Osteoblast (primary cell): Measurements from ENCODE around the gene FBXW7. TPM values are rescaled to one million over a fixed set of nuclear protein-coding genes. Genes with fewer than 3 reads are reported as not detected.

Source experiments
- DNase-seq: peaks from one replicate; pipeline ENCODE4 v3.0.0; 2011; ENCODE audit warnings: low spot score, mixed read lengths; ENCODE audit not compliant: insufficient read length; ENCODE audit errors: missing footprints
- H2AFZ ChIP-seq: 2 replicates; pipeline ENCODE4 v1.6.0; 2011; ENCODE audit warnings: mild to moderate bottlenecking, low read length
- H3K27ac ChIP-seq: 2 replicates; pipeline ENCODE4 v1.5.1; 2011; ENCODE audit warnings: mild to moderate bottlenecking, low read depth, low read length, moderate library complexity
- H3K27me3 ChIP-seq: 2 replicates; pipeline ENCODE4 v1.6.0; 2012; ENCODE audit warnings: mild to moderate bottlenecking, control low read depth, inconsistent platforms, low read length, moderate library complexity; ENCODE audit not compliant: insufficient read depth
- H3K36me3 ChIP-seq: 2 replicates; pipeline ENCODE4 v1.5.1; 2011; ENCODE audit warnings: mild to moderate bottlenecking, low read length, control low read depth, moderate library complexity; ENCODE audit not compliant: insufficient read depth
- H3K4me1 ChIP-seq: 2 replicates; pipeline ENCODE4 v1.5.1; 2011; ENCODE audit warnings: mild to moderate bottlenecking, low read length, control low read depth, moderate library complexity; ENCODE audit not compliant: insufficient read depth
- H3K4me2 ChIP-seq: 2 replicates; pipeline ENCODE4 v1.6.0; 2011; ENCODE audit warnings: mild to moderate bottlenecking, low read length; ENCODE audit not compliant: insufficient read depth
- H3K4me3 ChIP-seq: fragments of 200-600 bp; sonication (generic); 3 replicates; pipeline ENCODE4 v1.5.1; 2012; ENCODE audit warnings: mild to moderate bottlenecking, low read length, inconsistent platforms; ENCODE audit not compliant: insufficient read depth
- H3K79me2 ChIP-seq: 2 replicates; pipeline ENCODE4 v1.6.0; 2012; ENCODE audit warnings: mild to moderate bottlenecking, low read length, control low read depth, inconsistent platforms; ENCODE audit not compliant: insufficient read depth
- H3K9me3 ChIP-seq: 2 replicates; pipeline ENCODE4 v1.5.1; 2011; ENCODE audit warnings: low read depth, low read length, control low read depth
- H4K20me1 ChIP-seq: 2 replicates; pipeline ENCODE4 v1.6.0; 2012; ENCODE audit warnings: mild to moderate bottlenecking, low read length, control low read depth; ENCODE audit not compliant: insufficient read depth
- total RNA-seq: library from RNA; depleted of rRNA; stranded (reverse); fragments of >200 nt; gene quantifications from 2 replicates; pipeline ENCODE4 v1.2.3, GENCODE V29; 2012
- TF ChIP-seq, protein P1 (sequence below): IDR thresholded peaks from 2 replicates; pipeline ENCODE4 v1.5.1; 2011; ENCODE audit warnings: mild to moderate bottlenecking, low read depth, low read length, moderate library complexity; ENCODE audit errors: extremely low read depth

FBXW7 gene
- total RNA-seq, 1 donor, result 74.9 TPM

DNA sequence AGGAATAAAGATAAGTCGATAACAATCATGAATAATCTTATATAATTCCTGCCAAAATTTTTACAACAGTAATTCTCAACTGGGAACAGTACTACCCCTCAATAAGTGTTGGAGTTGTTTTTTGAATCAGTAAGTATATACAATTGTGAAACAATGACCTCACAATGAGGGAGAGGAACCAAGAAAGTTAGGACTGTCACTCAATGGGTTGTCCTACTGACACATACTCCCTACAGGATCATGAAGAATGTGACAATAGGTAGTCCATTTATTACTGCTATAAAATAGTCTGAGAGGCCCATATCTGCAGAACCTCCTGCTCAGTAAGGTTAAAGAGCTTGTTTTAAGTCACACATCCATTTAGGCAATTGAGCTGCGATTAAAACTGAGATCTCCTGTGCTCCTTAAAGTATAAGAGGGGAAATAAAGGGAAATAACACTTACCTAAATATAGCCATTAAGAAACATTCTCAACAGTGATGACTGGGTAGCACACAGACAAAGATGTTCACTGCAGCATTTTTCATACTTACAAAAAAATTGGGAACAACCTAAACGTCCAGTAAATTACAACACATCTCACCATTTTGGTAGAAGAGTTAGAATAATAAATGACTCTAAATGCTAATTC lies 26.2 kb downstream of the FBXW7 start:
- TF ChIP-seq, protein P1, sequence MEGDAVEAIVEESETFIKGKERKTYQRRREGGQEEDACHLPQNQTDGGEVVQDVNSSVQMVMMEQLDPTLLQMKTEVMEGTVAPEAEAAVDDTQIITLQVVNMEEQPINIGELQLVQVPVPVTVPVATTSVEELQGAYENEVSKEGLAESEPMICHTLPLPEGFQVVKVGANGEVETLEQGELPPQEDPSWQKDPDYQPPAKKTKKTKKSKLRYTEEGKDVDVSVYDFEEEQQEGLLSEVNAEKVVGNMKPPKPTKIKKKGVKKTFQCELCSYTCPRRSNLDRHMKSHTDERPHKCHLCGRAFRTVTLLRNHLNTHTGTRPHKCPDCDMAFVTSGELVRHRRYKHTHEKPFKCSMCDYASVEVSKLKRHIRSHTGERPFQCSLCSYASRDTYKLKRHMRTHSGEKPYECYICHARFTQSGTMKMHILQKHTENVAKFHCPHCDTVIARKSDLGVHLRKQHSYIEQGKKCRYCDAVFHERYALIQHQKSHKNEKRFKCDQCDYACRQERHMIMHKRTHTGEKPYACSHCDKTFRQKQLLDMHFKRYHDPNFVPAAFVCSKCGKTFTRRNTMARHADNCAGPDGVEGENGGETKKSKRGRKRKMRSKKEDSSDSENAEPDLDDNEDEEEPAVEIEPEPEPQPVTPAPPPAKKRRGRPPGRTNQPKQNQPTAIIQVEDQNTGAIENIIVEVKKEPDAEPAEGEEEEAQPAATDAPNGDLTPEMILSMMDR, result no peak
- Histone ChIP-seq H3K27ac (no peak overlapping the region), H3K27me3 (no peaks in the 10 kb centered on the region), H3K4me1 (no peaks in the 10 kb centered on the region), H3K79me2 (peaks cover 62% of the 10 kb centered on the region), H3K4me3 (no peak overlapping the region), H3K36me3 (no peaks in the 10 kb centered on the region), H2AFZ (no peak overlapping the region), H3K9me3 (no peaks in the 10 kb centered on the region), H3K4me2 (no peak overlapping the region), H4K20me1 (peaks cover 3% of the 10 kb centered on the region)
- no peak for DNase-seq

DNA sequence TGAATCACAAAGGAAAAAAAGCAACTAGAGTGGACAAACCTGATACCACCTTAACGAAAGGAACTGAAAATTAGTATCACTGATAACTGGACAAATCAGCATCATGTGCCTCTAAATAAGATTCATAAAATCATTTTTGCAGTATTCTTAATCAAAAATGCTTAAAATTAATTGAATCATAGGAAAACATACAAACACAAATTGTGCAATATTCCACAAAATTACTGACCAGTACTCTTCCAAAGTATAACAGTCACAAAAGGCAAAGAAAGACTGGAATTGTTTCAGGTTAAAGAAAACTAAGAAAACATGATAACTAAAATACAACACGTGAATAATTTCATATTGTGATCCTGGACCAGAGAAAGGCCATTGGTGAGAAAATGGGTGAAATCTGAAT lies 27.1 kb downstream of the FBXW7 start:
- Histone ChIP-seq H2AFZ (no peak overlapping the region), H3K79me2 (peaks cover 54% of the 10 kb centered on the region), H3K36me3 (no peaks in the 10 kb centered on the region), H3K27me3 (no peaks in the 10 kb centered on the region), H3K9me3 (no peaks in the 10 kb centered on the region), H4K20me1 (no peaks in the 10 kb centered on the region), H3K27ac (no peak overlapping the region), H3K4me3 (no peak overlapping the region), H3K4me2 (no peak overlapping the region), H3K4me1 (no peaks in the 10 kb centered on the region)
- TF ChIP-seq, protein P1, result no peak
- no peak for DNase-seq

DNA sequence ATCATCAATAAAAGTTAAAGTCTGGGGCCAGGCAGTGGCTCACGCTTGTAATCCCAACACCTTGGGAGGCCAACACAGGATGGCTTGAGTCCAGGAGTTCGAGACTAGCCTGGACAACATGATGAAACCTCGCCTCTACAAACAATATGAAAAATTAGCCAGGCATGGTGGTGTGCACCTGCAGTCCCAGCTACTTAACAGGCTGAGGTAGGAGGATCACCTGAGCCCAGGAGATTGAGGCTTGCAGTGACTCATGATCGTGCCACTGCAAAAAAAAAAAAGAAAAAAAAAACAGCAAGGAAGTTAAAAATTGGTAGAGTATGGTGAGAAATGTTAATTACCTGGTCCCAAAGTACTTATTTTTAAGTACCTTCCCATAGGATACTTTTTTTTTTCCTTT lies 27.5 kb downstream of the FBXW7 start:
- TF ChIP-seq, protein P1, result no peak
- no peak overlapping the region for H2AFZ ChIP-seq
- H3K36me3 ChIP-seq, result no peaks in the 10 kb centered on the region
- H3K27ac ChIP-seq, result no peak overlapping the region
- no peak for DNase-seq
- H3K79me2 ChIP-seq, result peaks cover 53% of the 10 kb centered on the region
- H3K9me3 ChIP-seq, result no peaks in the 10 kb centered on the region
- H3K4me3 ChIP-seq, result no peak overlapping the region
- H3K4me1 ChIP-seq, result no peaks in the 10 kb centered on the region
- no peaks in the 10 kb centered on the region for H3K27me3 ChIP-seq
- H3K4me2 ChIP-seq, result no peak overlapping the region
- no peaks in the 10 kb centered on the region for H4K20me1 ChIP-seq

DNA sequence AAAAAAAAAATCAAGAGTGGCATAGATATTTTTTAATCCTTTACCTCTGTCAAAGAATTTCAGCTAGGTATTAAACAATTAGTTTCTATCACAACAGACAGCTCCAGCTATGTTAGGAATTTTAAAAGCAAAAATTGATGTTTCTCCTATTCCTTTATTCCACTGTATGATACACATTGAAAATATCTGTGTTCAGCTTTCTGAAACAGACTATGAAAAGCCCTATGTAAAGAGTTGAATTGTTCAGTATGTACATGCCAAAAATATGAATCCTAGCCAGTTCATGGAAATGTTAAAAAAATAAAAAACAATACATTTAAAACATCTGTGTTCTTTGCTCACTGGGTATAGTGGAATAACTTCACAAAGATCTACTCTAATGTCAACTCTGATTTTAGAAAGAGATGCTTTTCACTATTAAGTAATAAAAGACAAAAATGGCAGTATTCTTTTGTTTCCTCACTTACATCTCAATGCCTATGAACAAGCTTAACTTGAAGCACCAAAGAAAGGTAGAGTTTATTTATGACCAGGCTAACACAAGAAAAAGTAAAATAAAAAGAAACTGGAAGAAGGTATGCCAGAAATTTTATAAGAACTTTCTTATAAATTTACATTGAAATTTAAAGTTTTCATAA lies 32.1 kb downstream of the FBXW7 start:
- Histone ChIP-seq H3K4me1 (peaks cover 7% of the 10 kb centered on the region), H3K79me2 (peaks cover 44% of the 10 kb centered on the region), H3K4me3 (no peak overlapping the region), H3K27me3 (no peaks in the 10 kb centered on the region), H3K9me3 (no peaks in the 10 kb centered on the region), H3K36me3 (no peaks in the 10 kb centered on the region), H2AFZ (no peak overlapping the region), H4K20me1 (peaks cover 18% of the 10 kb centered on the region), H3K27ac (no peak overlapping the region), H3K4me2 (no peak overlapping the region)
- TF ChIP-seq, protein P1, result no peak
- no peak for DNase-seq
